Activated CD8-positive, alpha-beta memory T cell treated with anti-CD3 and anti-CD28 coated beads for 1 hour (primary cell): ENCODE results near the gene ERICH4.
A peak's percentile ranks its signal among the peaks of the same experiment; 100 is the strongest.
"Not testable (repeated sequence)": the region's sequence is repeated elsewhere in the genome, so short reads cannot be mapped to it uniquely, and the experiment has no call there.

Experiments used
- DNase-seq, 2 donors: peaks; one replicate each; pipeline ENCODE4 v3.0.0-alpha.2; 2020; ENCODE audit warnings: low read depth in 1 of 2; ENCODE audit errors: extremely low read depth in 1 of 2

ERICH4 gene

GRCh38 chr19:41442473-41443355 is at the start of gene ERICH4:
ERICH4 (plus strand) TSS chr19:41443156; CDS start chr19:41443170, 14 bp downstream.
- DNase-seq, result no peak

GRCh38 chr19:41395355-41395754 is 47.6 kb upstream of the ERICH4 start:
- no peak for DNase-seq

GRCh38 chr19:41397086-41398049 is 45.6 kb upstream of the ERICH4 start, which contains the start of the genes BCKDHA and EXOSC5:
BCKDHA (plus strand) TSS chr19:41397818; CDS start chr19:41397828, 10 bp downstream.
EXOSC5 (minus strand) TSS chr19:41397359; CDS start chr19:41397328, 31 bp downstream.
- peak; percentile 98 for DNase-seq

GRCh38 chr19:41398050-41398418 is 44.9 kb upstream of the ERICH4 start:
- no peak for DNase-seq

GRCh38 chr19:41398598-41398997 is 44.4 kb upstream of the ERICH4 start:
- DNase-seq, result no peak

GRCh38 chr19:41399091-41399490 is 43.9 kb upstream of the ERICH4 start:
- no peak for DNase-seq

GRCh38 chr19:41399525-41399924 is 43.4 kb upstream of the ERICH4 start:
- DNase-seq, result no peak

GRCh38 chr19:41401483-41401882 is 41.5 kb upstream of the ERICH4 start:
- DNase-seq, result no peak

- DNase-seq, result no peak
Measured at GRCh38 chr19:41402010-41402409, 40.9 kb upstream of the ERICH4 start.

- no peak for DNase-seq
Measured at GRCh38 chr19:41403181-41403970, 39.6 kb upstream of the ERICH4 start.

GRCh38 chr19:41405776-41406175 is 37.2 kb upstream of the ERICH4 start:
- no peak for DNase-seq

GRCh38 chr19:41407271-41407670 is 35.7 kb upstream of the ERICH4 start:
- DNase-seq, result no peak

GRCh38 chr19:41408256-41408655 is 34.7 kb upstream of the ERICH4 start:
- no peak for DNase-seq

- DNase-seq, result not testable (repeated sequence)
Measured at GRCh38 chr19:41408846-41409245, 34.1 kb upstream of the ERICH4 start.

- DNase-seq, result no peak
Measured at GRCh38 chr19:41409288-41409687, 33.7 kb upstream of the ERICH4 start.

- no peak for DNase-seq
Measured at GRCh38 chr19:41410336-41411054, 32.5 kb upstream of the ERICH4 start.

GRCh38 chr19:41411100-41411967 is 31.6 kb upstream of the ERICH4 start:
- DNase-seq, result no peak

GRCh38 chr19:41411968-41412265 is 31.0 kb upstream of the ERICH4 start:
- no peak for DNase-seq

- DNase-seq, result no peak
Measured at GRCh38 chr19:41412953-41413352, 30.0 kb upstream of the ERICH4 start.
